ENCODE measurements around the gene PADI6. TPM values are rescaled to one million over a fixed set of nuclear protein-coding genes. Genes with fewer than 3 reads are reported as not detected.

The PADI6 gene
- total RNA-seq, 1 donor from 2014 or later: not detected

- Mint-ChIP-seq H3K9me3 (no peaks in the 10 kb centered on the region), H3K27ac (ENCODE audit: unreplicated experiment) (no peak overlapping the region), H3K36me3 (ENCODE audit: low read depth) (no peaks in the 10 kb centered on the region), H3K27me3 (ENCODE audit: low read depth) (no peaks in the 10 kb centered on the region), H3K4me1 (no peaks in the 10 kb centered on the region), H3K4me3 (no peak overlapping the region)
- no peak for DNase-seq (ENCODE audit: low read depth, low spot score)
- no peak for TF ChIP-seq CTCF (conservative IDR thresholded peaks at IDR 0.05)
These were observed 13.0 kb upstream of the PADI6 start for GRCh38 chr1:17359031-17359430.

GRCh38 chr1:17359808-17360207 is 12.2 kb upstream of the PADI6 start:
- no peak for DNase-seq (ENCODE audit: low read depth, low spot score)
- Mint-ChIP-seq H3K27ac (ENCODE audit: unreplicated experiment) (no peak overlapping the region), H3K9me3 (no peaks in the 10 kb centered on the region), H3K4me3 (no peak overlapping the region), H3K27me3 (ENCODE audit: low read depth) (no peaks in the 10 kb centered on the region), H3K36me3 (ENCODE audit: low read depth) (no peaks in the 10 kb centered on the region), H3K4me1 (no peaks in the 10 kb centered on the region)
- TF ChIP-seq CTCF (conservative IDR thresholded peaks at IDR 0.05): no peak

- TF ChIP-seq CTCF (conservative IDR thresholded peaks at IDR 0.05): no peak
These were observed 11.6 kb upstream of the PADI6 start for GRCh38 chr1:17360272-17360956.

GRCh38 chr1:17361687-17362086 is 10.3 kb upstream of the PADI6 start:
- Mint-ChIP-seq H3K4me3 (no peak overlapping the region), H3K4me1 (no peaks in the 10 kb centered on the region), H3K27me3 (ENCODE audit: low read depth) (peaks cover 6% of the 10 kb centered on the region), H3K27ac (ENCODE audit: unreplicated experiment) (no peak overlapping the region), H3K9me3 (no peaks in the 10 kb centered on the region), H3K36me3 (ENCODE audit: low read depth) (no peaks in the 10 kb centered on the region)
- no peak for TF ChIP-seq CTCF (conservative IDR thresholded peaks at IDR 0.05)
- no peak for DNase-seq (ENCODE audit: low read depth, low spot score)

More at GRCh38 chr1:17360272-17360956, 11.6 kb upstream of the PADI6 start:
- no peak overlapping the region for H3K27ac Mint-ChIP-seq (ENCODE audit: unreplicated experiment)
- H3K4me3 Mint-ChIP-seq: no peak overlapping the region
- DNase-seq (ENCODE audit: low read depth, low spot score): no peak
- H3K4me1 Mint-ChIP-seq: no peaks in the 10 kb centered on the region
- no peaks in the 10 kb centered on the region for H3K36me3 Mint-ChIP-seq (ENCODE audit: low read depth)
- no peaks in the 10 kb centered on the region for H3K27me3 Mint-ChIP-seq (ENCODE audit: low read depth)
- H3K9me3 Mint-ChIP-seq: no peaks in the 10 kb centered on the region

GRCh38 chr1:17363351-17363750 is 8.6 kb upstream of the PADI6 start:
- Mint-ChIP-seq H3K27me3 (ENCODE audit: low read depth) (peaks cover 12% of the 10 kb centered on the region), H3K4me1 (no peaks in the 10 kb centered on the region), H3K27ac (ENCODE audit: unreplicated experiment) (no peak overlapping the region), H3K9me3 (no peaks in the 10 kb centered on the region), H3K4me3 (no peak overlapping the region), H3K36me3 (ENCODE audit: low read depth) (no peaks in the 10 kb centered on the region)
- DNase-seq (ENCODE audit: low read depth, low spot score): no peak
- TF ChIP-seq CTCF (conservative IDR thresholded peaks at IDR 0.05): no peak
